Measurements from ENCODE around the gene PI16.
"Not testable (repeated sequence)": the region's sequence is repeated elsewhere in the genome, so short reads cannot be mapped to it uniquely, and the experiment has no call there.

Gene PI16

DNA sequence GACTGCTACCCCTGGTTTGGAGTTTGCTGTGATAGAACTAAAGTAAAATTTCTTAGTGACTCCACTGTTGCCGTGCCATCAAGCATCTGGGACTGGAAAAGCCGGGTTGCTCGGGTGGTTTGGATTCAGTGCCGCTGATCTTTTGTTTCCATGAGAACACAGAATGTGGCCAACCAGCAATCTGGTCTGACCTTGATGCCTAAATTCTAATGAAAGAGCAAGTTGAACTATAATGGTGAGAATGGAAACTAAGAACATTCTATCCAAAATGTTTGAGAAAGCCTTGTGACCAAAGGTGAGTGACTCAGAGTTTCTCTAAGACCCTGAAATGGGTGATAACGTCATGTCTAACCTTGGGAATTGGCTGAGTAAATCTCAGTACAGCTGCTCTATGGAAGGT lies 9.9 kb upstream of the PI16 start:
- Histone ChIP-seq H3K9ac (no peak overlapping the region; a peak in 1 of 22 replicates), H3K27ac (no peak overlapping the region), H3K4me1 (peaks cover 0 to 39% (median 26%) of the 10 kb centered on the region in 10 experiments; a peak in 17 of 20 replicates), H3K36me3 (no peaks in the 10 kb centered on the region), H3K9me3 (replicated peaks in 1 of 11) (peaks cover 0 to 9% (median 0%) of the 10 kb centered on the region in 11 experiments; a peak in 5 of 22 replicates), H3K27me3 (no peaks in the 10 kb centered on the region), H3K4me2 (0 out of 22 replicates have a peak overlapping the region, but pooled peaks of 1 of the 11 experiments have one; percentile 25), H3K4me3 (no peak overlapping the region), H4K20me1 (no peaks in the 10 kb centered on the region)
- TF ChIP-seq Cebpa-rat (IDR thresholded peaks at IDR 0.05), result no peak

GRCh38 chr6:36945301-36945700 lies 9.2 kb upstream of the PI16 start:
- Histone ChIP-seq H3K27me3 (no peaks in the 10 kb centered on the region), H3K9me3 (replicated peaks in 1 of 11) (peaks cover 0 to 6% (median 0%) of the 10 kb centered on the region in 11 experiments; a peak in 5 of 22 replicates), H4K20me1 (no peaks in the 10 kb centered on the region), H3K4me1 (peaks cover 0 to 39% (median 29%) of the 10 kb centered on the region in 10 experiments; a peak in 17 of 20 replicates), H3K4me3 (no peak overlapping the region), H3K27ac (no peak overlapping the region), H3K4me2 (no peak overlapping the region), H3K36me3 (no peaks in the 10 kb centered on the region), H3K9ac (no peak overlapping the region)
- TF ChIP-seq Cebpa-rat (IDR thresholded peaks at IDR 0.05), result no peak

DNA sequence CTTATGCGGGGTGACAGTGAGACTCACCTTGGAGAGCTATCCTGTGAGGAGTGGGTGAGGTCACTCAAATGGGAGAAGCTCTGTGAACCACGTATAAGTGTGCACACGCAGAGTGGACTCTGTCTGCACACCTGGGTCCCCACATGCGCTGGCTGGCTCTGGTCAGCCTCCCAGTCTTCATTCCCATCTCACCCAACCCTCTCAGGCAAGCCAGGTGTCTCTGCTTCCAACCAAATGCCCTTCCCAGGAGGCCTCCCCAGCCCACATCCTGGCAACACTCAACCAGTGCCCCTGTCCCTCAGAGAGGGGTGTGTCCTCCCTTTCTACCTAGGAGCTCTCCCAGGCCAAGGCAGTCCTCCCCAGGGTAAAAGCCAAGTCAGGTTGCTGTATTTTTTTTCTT lies 8.0 kb upstream of the PI16 start:
- H3K4me1 ChIP-seq, result peaks cover 0 to 39% (median 29%) of the 10 kb centered on the region in 10 experiments; a peak in 17 of 20 replicates
- H3K9ac ChIP-seq, result no peak overlapping the region
- peak overlapping the region in 5 of 11 experiments; percentile 0 to 52 (median 11); a peak in 7 of 22 replicates for H3K4me2 ChIP-seq
- H4K20me1 ChIP-seq, result no peaks in the 10 kb centered on the region
- no peaks in the 10 kb centered on the region for H3K36me3 ChIP-seq
- no peaks in the 10 kb centered on the region for H3K9me3 ChIP-seq (replicated peaks in 1 of 11)
- no peaks in the 10 kb centered on the region for H3K27me3 ChIP-seq
- no peak overlapping the region for H3K27ac ChIP-seq
- no peak overlapping the region for H3K4me3 ChIP-seq
- no peak for TF ChIP-seq Cebpa-rat (IDR thresholded peaks at IDR 0.05)

DNA sequence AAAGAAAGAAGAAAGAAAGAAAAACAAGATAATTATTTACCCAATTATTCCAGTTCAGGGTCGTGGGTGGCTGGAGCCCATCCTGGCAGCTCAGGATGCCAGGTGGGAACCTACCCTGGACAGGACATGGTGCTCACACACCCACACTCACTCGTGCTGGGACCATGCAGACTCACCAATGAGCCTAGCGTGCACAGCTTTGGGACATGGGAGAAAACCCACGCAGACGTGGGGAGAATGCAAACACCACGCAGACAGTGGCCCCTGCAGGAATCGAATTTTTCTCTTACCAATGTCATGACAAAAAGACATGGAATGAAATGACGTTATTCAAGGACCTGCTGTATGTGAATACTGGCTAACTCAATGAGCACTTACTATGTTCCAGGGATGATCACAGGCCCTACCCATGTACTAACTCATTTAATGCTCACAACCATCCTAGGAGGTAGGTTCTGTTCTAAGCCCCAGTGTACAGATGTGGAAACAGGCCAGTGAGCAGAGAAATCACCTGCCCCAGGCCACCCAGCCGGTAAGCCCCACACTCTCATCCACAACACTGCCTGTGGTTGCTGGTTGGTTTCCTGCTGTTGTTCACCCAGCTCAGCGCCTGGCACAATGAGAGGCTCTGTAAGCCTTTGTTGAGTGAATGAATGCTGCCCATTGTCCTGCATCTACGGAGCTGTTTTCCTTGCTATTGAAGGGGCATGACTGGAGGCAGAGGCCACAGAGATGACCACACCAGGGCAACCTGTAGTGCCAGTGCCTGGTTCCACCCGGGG lies 6.8 kb upstream of the PI16 start:
- Histone ChIP-seq H3K4me2 (peak overlapping the region in 9 of 11 experiments; percentile 53 to 85 (median 67); a peak in 18 of 22 replicates), H3K27me3 (no peaks in the 10 kb centered on the region), H3K36me3 (no peaks in the 10 kb centered on the region), H3K4me3 (no peak overlapping the region), H3K27ac (no peak overlapping the region), H4K20me1 (no peaks in the 10 kb centered on the region), H3K9me3 (replicated peaks in 1 of 11) (no peaks in the 10 kb centered on the region), H3K4me1 (peaks cover 0 to 39% (median 30%) of the 10 kb centered on the region in 10 experiments; a peak in 17 of 20 replicates), H3K9ac (no peak overlapping the region; a peak in 1 of 22 replicates)
- no peak for TF ChIP-seq Cebpa-rat (IDR thresholded peaks at IDR 0.05)

GRCh38 chr6:36949076-36949475 lies 5.5 kb upstream of the PI16 start:
- not testable (repeated sequence) for H3K27ac ChIP-seq; H3K9me3 ChIP-seq (replicated peaks in 1 of 11); H4K20me1 ChIP-seq; H3K4me3 ChIP-seq; H3K9ac ChIP-seq; H3K27me3 ChIP-seq; H3K36me3 ChIP-seq
- Histone ChIP-seq H3K4me1 (peaks cover 8 to 43% (median 37%) of the 10 kb centered on the region in 10 experiments), H3K4me2 (peak overlapping the region in 4 of 11 experiments; percentile 5 to 37 (median 12); a peak in 2 of 22 replicates)

DNA sequence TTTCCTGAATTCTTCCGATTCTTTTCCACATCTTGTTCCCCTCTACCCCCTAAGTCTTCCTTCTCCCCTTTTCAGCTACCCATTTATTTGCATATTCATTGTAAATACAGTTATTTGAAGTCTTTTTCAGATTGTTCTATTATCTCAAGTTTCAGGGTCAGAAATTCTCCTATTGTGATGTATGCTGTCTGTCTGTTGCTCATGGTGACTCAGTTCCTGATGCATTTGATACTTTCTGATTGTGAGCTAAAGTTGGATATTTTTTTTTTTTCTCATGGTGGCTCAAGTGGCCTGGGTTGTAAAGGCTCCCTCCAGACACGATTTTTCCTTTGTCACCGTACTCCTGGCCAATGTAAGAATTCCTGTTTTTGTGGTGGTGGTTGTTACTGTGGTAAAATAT lies 4.9 kb upstream of the PI16 start:
- no peak overlapping the region for H3K9ac ChIP-seq
- H3K27ac ChIP-seq, result no peak overlapping the region
- H3K36me3 ChIP-seq, result no peaks in the 10 kb centered on the region
- TF ChIP-seq Cebpa-rat (IDR thresholded peaks at IDR 0.05), result no peak
- no peak overlapping the region for H3K4me3 ChIP-seq
- H3K4me1 ChIP-seq, result peaks cover 13 to 47% (median 41%) of the 10 kb centered on the region in 10 experiments
- peaks cover 0 to 4% (median 0%) of the 10 kb centered on the region in 11 experiments; a peak in 4 of 22 replicates for H4K20me1 ChIP-seq
- H3K27me3 ChIP-seq, result no peaks in the 10 kb centered on the region
- peak overlapping the region in 4 of 11 experiments; percentile 5 to 37 (median 22); a peak in 1 of 22 replicates for H3K4me2 ChIP-seq
- no peaks in the 10 kb centered on the region for H3K9me3 ChIP-seq (replicated peaks in 1 of 11)

DNA sequence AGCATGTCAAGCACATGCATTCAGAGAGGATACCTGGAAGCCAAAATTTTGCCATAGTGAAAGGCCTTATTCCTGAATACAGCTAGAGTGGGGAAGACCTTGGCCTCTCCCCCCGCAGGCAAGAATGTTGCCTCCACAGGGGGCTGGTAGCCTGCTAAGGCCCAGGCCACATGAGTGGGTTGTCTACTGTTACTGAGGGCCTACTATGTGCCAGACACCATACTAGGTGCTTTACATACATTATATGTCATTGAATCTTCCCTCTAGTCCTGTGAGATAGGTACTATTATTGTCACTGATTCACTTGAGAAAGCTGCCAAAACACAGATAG lies 642 bp upstream of the PI16 start:
- TF ChIP-seq Cebpa-rat (IDR thresholded peaks at IDR 0.05), result no peak
- no peaks in the 10 kb centered on the region for H3K36me3 ChIP-seq
- no peaks in the 10 kb centered on the region for H3K9me3 ChIP-seq (replicated peaks in 1 of 11)
- peak overlapping the region; percentile 61 to 98 (median 92) for H3K4me2 ChIP-seq
- peaks cover 0 to 7% (median 0%) of the 10 kb centered on the region in 11 experiments; a peak in 4 of 22 replicates for H4K20me1 ChIP-seq
- H3K9ac ChIP-seq, result peak overlapping the region in 4 of 11 experiments; percentile 2 to 34 (median 19); a peak in 5 of 22 replicates
- H3K4me1 ChIP-seq, result peaks cover 30 to 58% (median 44%) of the 10 kb centered on the region in 10 experiments
- H3K27me3 ChIP-seq, result no peaks in the 10 kb centered on the region
- H3K27ac ChIP-seq, result peak overlapping the region in 8 of 11 experiments; percentile 33 to 54 (median 50); a peak in 14 of 22 replicates
- peak overlapping the region in 2 of 10 experiments; percentile 38 to 50; a peak in 1 of 20 replicates for H3K4me3 ChIP-seq

DNA sequence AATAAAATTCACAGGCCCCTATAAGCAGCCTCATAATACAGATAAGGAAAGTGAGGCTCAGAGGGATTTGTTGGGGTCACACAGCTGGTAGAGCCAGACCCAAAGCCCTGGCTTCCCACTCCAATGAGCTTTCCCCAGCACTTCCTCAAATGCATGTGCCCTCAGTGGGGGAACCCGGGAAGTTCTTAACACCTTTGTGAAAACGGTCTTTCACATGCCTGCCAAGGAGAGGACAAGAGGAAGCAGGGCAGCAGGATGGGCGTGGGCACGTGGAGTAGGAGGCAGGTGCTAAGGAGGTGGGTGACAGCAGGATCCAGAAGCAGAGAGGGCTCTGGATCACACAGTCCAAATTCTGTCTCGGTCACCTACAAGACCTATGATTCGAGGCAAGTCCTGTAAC lies 598 bp downstream of the PI16 start:
- Histone ChIP-seq H3K4me3 (peak overlapping the region in 8 of 10 experiments; percentile 11 to 57 (median 42); a peak in 11 of 20 replicates), H3K36me3 (no peaks in the 10 kb centered on the region), H3K4me2 (peak overlapping the region; percentile 61 to 98 (median 92)), H4K20me1 (peaks cover 0 to 7% (median 0%) of the 10 kb centered on the region in 11 experiments; a peak in 4 of 22 replicates), H3K9me3 (replicated peaks in 1 of 11) (no peaks in the 10 kb centered on the region), H3K27me3 (no peaks in the 10 kb centered on the region), H3K27ac (peak overlapping the region in 4 of 11 experiments; percentile 46 to 64 (median 55); a peak in 6 of 22 replicates), H3K9ac (peak overlapping the region in 5 of 11 experiments; percentile 10 to 50 (median 34); a peak in 7 of 22 replicates), H3K4me1 (peaks cover 30 to 61% (median 43%) of the 10 kb centered on the region in 10 experiments)
- TF ChIP-seq Cebpa-rat (IDR thresholded peaks at IDR 0.05), result no peak

Data from BLaER1 treated with 17β-estradiol and CSF1 and Interleukin-3, amounts not matched to agents 10 nM and 100 nM (cell line).